Measurements from ENCODE around the gene URM1. TPM values are rescaled to one million over a fixed set of nuclear protein-coding genes. Genes with fewer than 3 reads are reported as not detected.
A peak's percentile ranks its signal among the peaks of the same experiment; 100 is the strongest.

Gene URM1
- total RNA-seq, 4 donors from 2014 or later = 22.7 to 31.5 (median 25.5) TPM

DNA sequence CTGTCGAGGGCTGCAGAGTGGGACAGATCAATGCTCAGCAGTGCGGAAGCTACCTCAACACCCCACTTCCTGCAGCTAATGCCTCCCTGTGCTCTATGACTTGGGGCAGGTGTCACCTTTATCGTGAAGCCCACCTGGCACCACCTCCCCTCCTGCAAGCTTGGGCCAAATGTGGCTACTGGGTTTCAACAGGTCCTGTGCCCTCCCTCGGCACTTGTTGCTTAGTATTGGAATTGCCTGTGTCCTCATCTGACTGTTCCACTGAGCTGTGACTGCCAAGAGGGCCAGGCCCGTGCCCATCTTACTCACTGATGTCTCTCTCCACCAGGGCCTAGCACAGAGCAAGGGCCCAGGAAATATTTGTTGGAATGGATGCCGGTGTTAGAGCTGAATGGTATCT, 21.4 kb upstream of the URM1 start:
- H3K36me3 ChIP-seq = peaks cover 34 to 98% (median 49%) of the 10 kb centered on the region in 3 donors
- no peaks in the 10 kb centered on the region for H3K9me3 ChIP-seq
- DNase-seq = no peak
- no peak overlapping the region for H3K27ac ChIP-seq
- intact Hi-C loops (cut with DNase I) = no loop called here
- H3K4me1 ChIP-seq = no peaks in the 10 kb centered on the region
- WGBS, 2 donors = 90 to 94% methylated on average over 3 to 6 of the region's 6 CpGs
- H3K4me3 ChIP-seq = no peak overlapping the region
- H3K27me3 ChIP-seq = no peaks in the 10 kb centered on the region
- TF ChIP-seq POLR2A (IDR thresholded peaks at IDR 0.05) = no peak
- TF ChIP-seq, protein P1, sequence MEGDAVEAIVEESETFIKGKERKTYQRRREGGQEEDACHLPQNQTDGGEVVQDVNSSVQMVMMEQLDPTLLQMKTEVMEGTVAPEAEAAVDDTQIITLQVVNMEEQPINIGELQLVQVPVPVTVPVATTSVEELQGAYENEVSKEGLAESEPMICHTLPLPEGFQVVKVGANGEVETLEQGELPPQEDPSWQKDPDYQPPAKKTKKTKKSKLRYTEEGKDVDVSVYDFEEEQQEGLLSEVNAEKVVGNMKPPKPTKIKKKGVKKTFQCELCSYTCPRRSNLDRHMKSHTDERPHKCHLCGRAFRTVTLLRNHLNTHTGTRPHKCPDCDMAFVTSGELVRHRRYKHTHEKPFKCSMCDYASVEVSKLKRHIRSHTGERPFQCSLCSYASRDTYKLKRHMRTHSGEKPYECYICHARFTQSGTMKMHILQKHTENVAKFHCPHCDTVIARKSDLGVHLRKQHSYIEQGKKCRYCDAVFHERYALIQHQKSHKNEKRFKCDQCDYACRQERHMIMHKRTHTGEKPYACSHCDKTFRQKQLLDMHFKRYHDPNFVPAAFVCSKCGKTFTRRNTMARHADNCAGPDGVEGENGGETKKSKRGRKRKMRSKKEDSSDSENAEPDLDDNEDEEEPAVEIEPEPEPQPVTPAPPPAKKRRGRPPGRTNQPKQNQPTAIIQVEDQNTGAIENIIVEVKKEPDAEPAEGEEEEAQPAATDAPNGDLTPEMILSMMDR (IDR thresholded peaks at IDR 0.05) = no peak

DNA sequence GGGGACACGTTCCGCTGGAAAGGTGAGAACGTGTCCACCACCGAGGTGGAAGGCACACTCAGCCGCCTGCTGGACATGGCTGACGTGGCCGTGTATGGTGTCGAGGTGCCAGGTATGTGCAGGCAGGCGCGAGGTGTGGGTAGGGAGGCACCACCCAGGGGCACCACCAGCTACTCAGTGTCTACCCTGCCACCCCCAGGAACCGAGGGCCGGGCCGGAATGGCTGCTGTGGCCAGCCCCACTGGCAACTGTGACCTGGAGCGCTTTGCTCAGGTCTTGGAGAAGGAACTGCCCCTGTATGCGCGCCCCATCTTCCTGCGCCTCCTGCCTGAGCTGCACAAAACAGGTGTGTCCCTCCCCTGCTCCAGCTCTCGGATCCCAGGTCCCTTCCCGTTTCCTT, 15.7 kb upstream of the URM1 start:
- no peak for DNase-seq
- intact Hi-C loops (cut with DNase I) = no loop called here
- TF ChIP-seq, protein P1 (IDR thresholded peaks at IDR 0.05) = no peak
- TF ChIP-seq POLR2A (IDR thresholded peaks at IDR 0.05) = no peak
- Histone ChIP-seq H3K4me1 (no peaks in the 10 kb centered on the region), H3K4me3 (no peak overlapping the region), H3K9me3 (no peaks in the 10 kb centered on the region), H3K27ac (no peak overlapping the region), H3K27me3 (no peaks in the 10 kb centered on the region), H3K36me3 (peaks cover 15 to 96% (median 21%) of the 10 kb centered on the region in 3 donors)
- WGBS, 2 donors = 93 to 96% methylated on average over 5 to 8 of the region's 19 CpGs

DNA sequence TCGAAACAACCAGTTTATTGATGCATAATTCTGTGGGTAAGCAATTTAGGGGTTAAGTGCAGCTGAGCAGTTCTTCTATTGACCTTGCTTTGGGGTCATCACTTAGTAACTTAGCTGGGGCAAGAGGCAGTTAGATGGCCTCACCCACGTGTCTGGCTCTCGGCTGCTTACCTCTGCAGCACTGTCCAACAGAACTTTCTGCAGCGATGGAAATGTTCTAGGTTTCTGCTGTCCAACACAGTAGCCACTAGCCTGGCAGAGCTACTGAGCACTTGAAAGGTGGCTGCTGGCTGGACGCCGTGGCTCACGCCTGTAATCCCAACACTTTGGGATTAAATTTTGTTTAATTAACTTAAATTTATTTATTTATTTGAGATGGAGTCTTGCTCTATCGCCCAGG, 13.1 kb upstream of the URM1 start:
- DNase-seq = no peak
- H3K27ac ChIP-seq = no peak overlapping the region
- H3K9me3 ChIP-seq = no peaks in the 10 kb centered on the region
- peaks cover 12 to 21% (median 14%) of the 10 kb centered on the region in 3 donors for H3K4me1 ChIP-seq
- intact Hi-C loops (cut with DNase I) = no loop called here
- no peak overlapping the region for H3K4me3 ChIP-seq
- TF ChIP-seq POLR2A (IDR thresholded peaks at IDR 0.05) = no peak
- TF ChIP-seq, protein P1 (IDR thresholded peaks at IDR 0.05) = no peak
- H3K36me3 ChIP-seq = peaks cover 12 to 75% (median 14%) of the 10 kb centered on the region in 3 donors
- no peaks in the 10 kb centered on the region for H3K27me3 ChIP-seq
- 85 to 89% methylated on average over 8 of the region's 8 CpGs for WGBS, 2 donors

DNA sequence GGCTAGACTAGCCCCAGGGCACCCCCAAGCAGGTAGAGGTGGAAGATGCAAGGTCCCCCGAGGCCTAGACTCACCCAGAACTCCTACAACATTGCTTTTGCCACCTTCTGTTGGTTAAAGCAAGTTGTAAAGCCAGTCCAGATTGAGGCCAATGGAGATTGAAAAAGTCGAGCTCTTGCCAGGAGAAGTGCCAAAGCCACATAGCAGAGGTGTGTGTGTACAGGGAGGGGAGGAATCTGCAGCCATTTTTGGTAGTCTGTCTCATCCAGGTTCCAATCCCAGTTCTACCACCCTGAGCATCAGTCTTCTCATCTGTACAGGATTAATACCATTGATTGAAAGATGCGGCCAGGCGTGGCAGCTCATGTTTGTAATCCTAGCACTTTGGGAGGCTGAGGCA, 12.3 kb upstream of the URM1 start:
- no peak overlapping the region for H3K27ac ChIP-seq
- H3K4me1 ChIP-seq = peaks cover 12 to 21% (median 14%) of the 10 kb centered on the region in 3 donors
- no peak overlapping the region for H3K4me3 ChIP-seq
- peaks cover 11 to 70% (median 14%) of the 10 kb centered on the region in 3 donors for H3K36me3 ChIP-seq
- TF ChIP-seq, protein P1 (IDR thresholded peaks at IDR 0.05) = no peak
- no peak for TF ChIP-seq POLR2A (IDR thresholded peaks at IDR 0.05)
- intact Hi-C loops (cut with DNase I) = no loop called here
- H3K27me3 ChIP-seq = no peaks in the 10 kb centered on the region
- 73 to 100% methylated on average over 2 to 3 of the region's 4 CpGs for WGBS, 2 donors
- H3K9me3 ChIP-seq = no peaks in the 10 kb centered on the region
- DNase-seq = no peak

DNA sequence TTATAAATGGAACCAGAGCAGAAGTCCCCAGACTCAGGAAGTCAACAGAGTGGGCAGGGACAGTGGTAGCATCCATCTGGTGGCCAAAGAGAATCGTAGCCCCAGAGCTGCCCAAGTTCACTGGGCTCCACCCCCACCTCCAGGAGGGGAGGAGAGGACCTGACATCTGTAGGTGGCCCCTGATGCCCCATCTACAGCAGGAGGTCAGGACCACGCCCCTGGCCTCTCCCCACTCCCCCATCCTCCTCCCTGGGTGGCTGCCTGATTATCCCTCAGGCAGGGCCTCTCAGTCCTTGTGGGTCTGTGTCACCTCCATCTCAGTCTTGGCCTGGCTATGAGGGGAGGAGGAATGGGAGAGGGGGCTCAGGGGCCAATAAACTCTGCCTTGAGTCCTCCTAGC, 10.3 kb upstream of the URM1 start:
- Histone ChIP-seq H3K4me1 (peaks cover 15 to 37% (median 26%) of the 10 kb centered on the region in 3 donors), H3K4me3 (no peak overlapping the region), H3K27ac (peak overlapping the region in 3 of 4 donors; percentile 55 to 70 (median 63)), H3K27me3 (no peaks in the 10 kb centered on the region), H3K9me3 (no peaks in the 10 kb centered on the region), H3K36me3 (peaks cover 0 to 50% (median under 1%) of the 10 kb centered on the region in 3 donors)
- intact Hi-C loops (cut with DNase I) = loop anchor here (10.0 kb wide), 1 partner anchor 54 kb away; no protein-coding TSS in a partner anchor
- 30 to 67% methylated on average over 1 of the region's 2 CpGs for WGBS, 2 donors
- no peak for DNase-seq
- no peak for TF ChIP-seq POLR2A (IDR thresholded peaks at IDR 0.05)
- TF ChIP-seq, protein P1 (IDR thresholded peaks at IDR 0.05) = no peak

All from esophagus squamous epithelium (tissue), 5 donors.